Measurements from ENCODE around the gene PDE6C. TPM values are rescaled to one million over a fixed set of nuclear protein-coding genes. Genes with fewer than 3 reads are reported as not detected.

Gene PDE6C
- total and polyA plus RNA-seq, 2 of the 4 experiments (the other 2 are of a cell fraction) = not detected

GRCh38 chr10:93701866-93702209 lies 89.5 kb downstream of the PDE6C start:
- H4K5ac ChIP-seq (ENCODE audit: low read depth, low read length) = peak overlapping the region; percentile 80
- H3K4ac ChIP-seq (ENCODE audit: low read depth, low read length) = peak overlapping the region; percentile 75
- peak overlapping the region; percentile 79 for H2BK5ac ChIP-seq (ENCODE audit: low read depth, low read length, poor library complexity, severe bottlenecking)
- peak overlapping the region; percentile 96 for H3K9ac ChIP-seq (ENCODE audit: low read depth, low read length)
- peak overlapping the region; percentile 68 for H2AK9ac ChIP-seq (replicated peaks; ENCODE audit: low read depth, low read length, poor library complexity)
- in situ Hi-C loops (cut with MboI; ENCODE audit: low sequenced_read_pairs) = no loop called here
- intact Hi-C loops (cut with micrococcal nuclease) = loop anchor here (1.0 to 10.0 kb wide), 2 partner anchors 114 to 633 kb away; no protein-coding TSS in a partner anchor
- no peaks in the 10 kb centered on the region for H3K27me3 ChIP-seq (ENCODE audit: control insufficient read depth, insufficient read depth, low read length)
- H2BK120ac ChIP-seq (ENCODE audit: low read depth, low read length) = no peak overlapping the region
- 0 out of 2 replicates have a peak overlapping the region, but pooled peaks have one; percentile 10 for H2AK5ac ChIP-seq (ENCODE audit: low read depth, low read length)
- H2BK15ac ChIP-seq (ENCODE audit: low read depth, low read length) = no peak overlapping the region
- H3K79me1 ChIP-seq (ENCODE audit: low read depth in 1 of 2, low read length in 2 of 2) = peaks cover 16 to 23% of the 10 kb centered on the region in 2 experiments
- peak overlapping the region; percentile 91 for H3K4me3 ChIP-seq (ENCODE audit: insufficient read depth, low read depth, low read length)
- 6% methylated on average over 5 of the region's 9 CpGs; no CpG with 5 or more reads in 1 of the 2 experiments for WGBS, 2 experiments (ENCODE audit: extremely low coverage in 2 of 2, insufficient read length in 1 of 2)
- ChIA-PET CTCF (interaction anchor here (0.6 kb wide), 1 partner anchor 678 kb away, joined by 3 read pairs; no protein-coding TSS in a partner anchor), POLR2A (ENCODE audit: unreplicated experiment) (interaction anchor here (0.6 to 0.7 kb wide), 2 partner anchors 49 to 200 kb away, joined by 8 to 10 read pairs; no protein-coding TSS in a partner anchor)
- H3K36me3 ChIP-seq (ENCODE audit: control insufficient read depth, insufficient read depth, low read length) = peaks cover 8% of the 10 kb centered on the region
- no peaks in the 10 kb centered on the region for H3K9me3 ChIP-seq (ENCODE audit: control insufficient read depth, insufficient read depth, low read length)
- H2BK20ac ChIP-seq (ENCODE audit: low read depth, low read length) = no peak overlapping the region
- H3K4me1 ChIP-seq (ENCODE audit: control insufficient read depth, insufficient read depth, low read length) = no peaks in the 10 kb centered on the region
- peak overlapping the region; percentile 90 to 93 for H4K8ac ChIP-seq (ENCODE audit: low read depth in 2 of 2, low read length in 2 of 2)
- DNase-seq (peak; percentile 55), ATAC-seq (ENCODE audit: low read depth) (peak; percentile 28)
- H3K18ac ChIP-seq (ENCODE audit: low read depth, low read length) = peak overlapping the region; percentile 39; the same call in 1 of the 2 replicates
- H3K4me2 ChIP-seq (ENCODE audit: low read depth, low read length) = peak overlapping the region; percentile 97
- H3K9me1 ChIP-seq (ENCODE audit: insufficient read depth, low read length) = no peaks in the 10 kb centered on the region
- H4K91ac ChIP-seq (ENCODE audit: insufficient read depth, low read depth, low read length) = peak overlapping the region; percentile 35
- peak overlapping the region; percentile 91 for H3K27ac ChIP-seq (ENCODE audit: insufficient read depth, low read length)
- peak overlapping the region; percentile 94 for H2AFZ ChIP-seq (replicated peaks; ENCODE audit: low read length, poor library complexity)
- no TSS peak for BruUV-seq (replicated peaks)
- peak overlapping the region; percentile 59 for H3K14ac ChIP-seq (replicated peaks; ENCODE audit: low read depth, low read length)
- no peaks in the 10 kb centered on the region for H4K20me1 ChIP-seq (ENCODE audit: insufficient read depth, low read length)
- peak overlapping the region; percentile 78 for H3K56ac ChIP-seq (ENCODE audit: extremely low read depth, insufficient read depth, low read length)
- TF ChIP-seq CEBPB (IDR thresholded peaks at IDR 0.05; ENCODE audit: low read depth, low read length) (peak; percentile 87), FOS (IDR thresholded peaks at IDR 0.05; ENCODE audit: low read depth, low read length) (no peak), CHD1 (IDR thresholded peaks at IDR 0.05; ENCODE audit: low read depth, low read length) (no peak), RAD21 (IDR thresholded peaks at IDR 0.05; ENCODE audit: low read length) (no peak), MAZ (IDR thresholded peaks at IDR 0.05; ENCODE audit: borderline replicate concordance, low read depth, low read length) (no peak)
- dilution Hi-C loops (cut with HindIII; ENCODE audit: low sequenced_read_pairs, unreplicated experiment) = no loop called here
- peak overlapping the region; percentile 75 for H3K23ac ChIP-seq (ENCODE audit: low read depth, low read length)
